ENCODE data around the gene PSMB9.
"Not testable (repeated sequence)": the region's sequence is repeated elsewhere in the genome, so short reads cannot be mapped to it uniquely, and the experiment has no call there.

PSMB9 gene

DNA sequence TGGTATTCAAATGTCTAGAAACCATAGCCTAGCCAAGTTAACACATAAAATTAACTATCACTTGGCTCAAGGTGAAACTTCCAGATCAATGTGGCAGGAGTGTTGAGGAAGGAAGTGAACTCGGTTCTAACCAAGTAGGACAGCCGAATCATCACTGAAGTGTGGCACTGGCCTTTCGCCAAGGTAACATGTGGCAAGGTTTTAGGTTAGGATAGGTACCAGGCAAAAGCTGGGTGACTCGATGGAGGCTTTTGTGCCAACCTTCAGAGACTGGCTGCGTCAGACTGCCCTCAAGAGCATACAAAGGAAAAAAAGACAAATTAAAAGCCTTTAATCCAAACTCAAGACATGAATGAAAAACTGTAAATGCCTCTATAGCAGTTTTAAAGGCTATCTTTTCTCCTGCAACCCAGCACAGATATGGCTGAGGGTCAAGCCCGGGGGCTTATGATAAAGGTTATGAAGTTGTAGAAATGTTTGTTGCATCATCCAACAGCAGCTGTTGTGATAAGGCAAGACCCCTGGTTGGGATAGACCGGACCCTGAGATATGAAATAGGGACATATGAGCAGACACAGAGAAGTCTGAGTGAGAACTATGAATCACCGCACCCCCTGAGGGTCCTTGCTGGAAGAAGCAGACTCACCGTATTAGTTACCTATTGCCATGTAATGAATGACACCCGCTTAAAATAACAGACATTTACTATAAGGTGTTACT lies 11.9 kb downstream of the PSMB9 start:
- DNase-seq, result no peak

DNA sequence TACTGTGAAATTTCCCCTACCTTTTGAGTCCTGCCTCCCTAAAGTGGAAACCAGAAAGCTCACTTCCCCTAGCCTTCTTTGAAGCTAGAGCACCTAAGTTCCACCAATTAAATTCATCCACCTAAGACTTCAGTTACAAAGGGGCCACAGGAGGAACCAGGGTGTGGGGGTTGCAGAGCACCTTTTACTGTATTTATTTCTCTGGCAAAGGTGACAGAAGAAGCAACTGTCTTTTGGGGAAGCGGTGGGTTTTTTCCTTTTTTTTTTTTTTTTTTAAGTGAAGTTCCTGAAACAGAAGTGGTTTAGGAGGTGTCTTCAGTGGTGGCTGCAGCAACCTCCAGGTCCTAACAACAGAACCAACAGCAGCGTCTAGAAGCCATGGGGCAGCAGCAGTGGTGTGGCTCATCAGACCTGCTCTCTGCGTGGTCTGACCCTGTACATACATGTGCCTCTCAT lies 13.1 kb downstream of the PSMB9 start:
- DNase-seq, result no peak

DNA sequence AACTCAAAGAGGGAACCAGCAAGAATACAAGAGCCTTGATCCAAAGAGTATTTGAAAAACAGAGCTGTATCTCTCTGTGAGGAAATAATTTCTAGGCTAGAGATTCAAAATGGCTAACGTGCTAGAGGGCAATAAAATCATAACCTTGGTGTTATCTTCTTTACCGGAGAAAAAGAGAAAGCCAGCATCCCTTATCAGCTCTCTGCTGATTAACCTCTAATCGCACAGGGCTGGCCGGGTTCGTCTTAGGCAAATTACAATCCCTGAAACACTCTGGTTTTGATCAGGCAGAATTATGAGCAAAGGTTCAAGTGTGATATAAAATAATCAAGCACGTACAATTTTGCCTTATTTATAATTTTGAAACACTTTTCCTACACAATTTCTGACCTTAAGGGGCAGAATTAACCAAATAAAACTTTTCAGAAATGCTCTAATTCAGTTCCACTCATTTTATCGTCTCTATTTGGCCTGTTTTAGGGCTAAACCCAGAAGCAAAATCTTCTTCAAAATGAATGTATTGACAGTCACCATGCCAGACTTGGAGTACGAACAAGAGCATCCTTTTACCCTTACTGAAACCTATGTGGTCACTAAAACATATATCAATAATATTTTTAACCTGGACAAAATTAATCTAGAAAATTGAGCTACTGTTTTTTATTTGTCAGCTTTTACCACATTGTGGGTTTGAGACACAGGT lies 13.7 kb downstream of the PSMB9 start:
- DNase-seq, result no peak

DNA sequence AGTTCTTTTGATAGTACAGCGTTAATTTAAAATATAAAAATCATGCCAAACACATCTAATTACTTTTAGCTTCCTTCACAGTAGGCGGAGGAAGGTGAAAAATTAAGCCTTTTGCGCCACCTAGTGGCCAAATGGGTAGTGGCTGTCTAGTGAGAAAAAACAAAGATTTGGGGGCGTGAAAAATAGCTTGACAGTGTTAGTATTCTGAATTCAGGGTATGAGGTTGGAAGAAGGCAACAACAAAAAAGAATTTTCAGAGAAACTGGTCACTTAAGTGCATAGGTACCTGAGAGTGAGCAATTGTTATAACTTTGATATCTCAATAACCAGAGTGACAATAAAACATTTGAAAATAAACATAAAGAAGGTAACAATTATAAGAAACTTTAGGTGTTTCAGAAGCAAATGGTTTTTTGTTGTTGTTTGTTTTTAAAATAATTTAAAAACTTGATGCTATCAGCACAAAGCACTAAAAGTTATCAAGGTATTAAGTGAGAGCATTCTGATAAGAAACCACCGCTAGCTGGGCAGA lies 14.3 kb downstream of the PSMB9 start:
- peak; percentile 82 for DNase-seq

DNA sequence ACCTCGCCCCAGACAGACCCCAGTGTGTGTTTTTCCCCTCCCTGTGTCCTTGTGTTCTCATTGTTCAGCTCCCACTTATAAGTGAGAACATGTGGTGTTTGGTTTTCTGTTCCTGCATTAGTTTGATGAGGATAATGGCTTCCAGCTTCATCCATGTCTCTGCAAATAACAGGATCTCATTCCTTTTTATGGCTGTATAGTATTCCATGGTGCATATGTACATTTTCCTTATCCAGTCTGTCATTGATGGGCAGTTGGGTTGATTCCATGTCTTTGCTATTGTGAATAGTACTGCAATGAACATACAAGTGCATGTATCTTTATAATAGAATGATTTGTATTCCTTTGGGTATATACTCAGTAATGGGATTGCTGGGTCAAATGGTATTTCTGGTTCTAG lies 20.0 kb downstream of the PSMB9 start:
- not testable (repeated sequence) for DNase-seq

DNA sequence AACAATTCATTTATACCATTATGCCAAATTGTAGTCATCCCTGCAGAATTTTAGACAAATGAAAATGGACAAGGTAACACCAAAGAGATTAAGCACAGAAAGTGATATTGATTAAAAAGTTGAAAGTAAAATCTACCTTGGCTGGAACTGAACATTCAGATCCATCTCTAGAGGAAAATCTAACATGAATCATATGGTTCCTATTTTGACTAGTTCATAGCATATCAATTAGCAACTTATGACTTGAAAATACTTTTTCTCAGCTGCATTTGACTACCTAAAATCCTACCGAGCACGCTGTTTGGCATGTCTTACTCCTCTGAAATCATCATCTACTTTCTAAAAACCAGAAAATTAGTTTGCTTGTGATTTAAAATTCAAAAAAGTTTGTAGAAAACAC lies 22.6 kb downstream of the PSMB9 start:
- DNase-seq, result no peak

DNA sequence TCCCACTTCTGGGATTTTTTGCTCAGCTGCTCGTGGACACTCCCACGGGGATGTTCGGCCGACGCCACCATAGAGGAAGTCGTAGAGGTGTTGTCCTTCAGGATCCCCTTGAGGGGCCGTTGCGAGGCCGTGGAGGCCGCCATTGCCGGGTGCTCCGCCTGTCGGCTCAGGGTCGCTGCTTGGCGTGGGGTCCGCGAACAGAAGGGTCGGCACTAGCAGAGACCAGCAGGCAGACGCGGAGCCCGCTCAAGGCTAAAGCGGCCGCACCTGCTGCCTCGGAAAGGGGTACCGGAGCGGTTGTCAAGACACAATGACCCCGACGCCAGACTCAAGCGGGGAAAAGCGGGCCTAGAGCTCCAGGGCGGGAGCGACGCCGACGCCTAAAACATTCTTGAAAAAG lies 25.7 kb downstream of the PSMB9 start:
- DNase-seq, result no peak

DNA sequence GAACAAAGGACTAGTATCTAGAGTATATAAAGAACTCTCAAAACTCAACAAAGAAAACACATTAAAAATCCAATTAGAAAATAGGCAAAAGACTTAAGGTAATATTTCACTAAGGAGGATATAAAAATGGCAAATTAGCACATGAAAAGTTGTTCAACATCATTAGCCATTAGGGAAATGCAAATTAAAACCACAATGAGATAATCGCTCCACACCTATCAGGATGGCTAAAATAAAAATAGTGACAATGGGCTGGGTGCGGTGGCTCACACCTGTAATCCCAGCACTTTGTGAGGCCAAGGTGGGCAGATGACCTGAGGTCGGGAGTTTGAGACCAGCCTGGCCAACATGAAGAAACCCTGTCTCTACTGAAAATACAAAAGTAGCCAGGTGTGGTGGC lies 27.0 kb downstream of the PSMB9 start:
- DNase-seq, result not testable (repeated sequence)

DNA sequence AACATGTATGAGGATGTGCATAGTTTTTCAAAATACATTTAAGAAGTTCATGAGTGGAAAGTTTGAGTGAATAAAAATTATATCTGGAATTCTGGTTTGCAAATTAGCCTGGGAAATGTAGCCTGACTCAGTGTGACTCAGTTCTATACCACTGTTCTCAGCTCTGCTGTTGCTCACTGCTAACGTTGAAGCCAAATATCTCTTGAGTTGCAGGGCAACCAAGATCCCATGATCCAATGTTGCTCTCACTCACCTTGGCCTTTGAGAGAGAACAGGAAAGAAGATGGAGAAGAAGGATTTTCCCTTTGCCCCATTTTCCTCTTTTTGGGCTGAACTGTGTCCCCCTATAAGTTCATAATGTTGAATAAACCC lies 28.9 kb downstream of the PSMB9 start:
- no peak for DNase-seq

DNA sequence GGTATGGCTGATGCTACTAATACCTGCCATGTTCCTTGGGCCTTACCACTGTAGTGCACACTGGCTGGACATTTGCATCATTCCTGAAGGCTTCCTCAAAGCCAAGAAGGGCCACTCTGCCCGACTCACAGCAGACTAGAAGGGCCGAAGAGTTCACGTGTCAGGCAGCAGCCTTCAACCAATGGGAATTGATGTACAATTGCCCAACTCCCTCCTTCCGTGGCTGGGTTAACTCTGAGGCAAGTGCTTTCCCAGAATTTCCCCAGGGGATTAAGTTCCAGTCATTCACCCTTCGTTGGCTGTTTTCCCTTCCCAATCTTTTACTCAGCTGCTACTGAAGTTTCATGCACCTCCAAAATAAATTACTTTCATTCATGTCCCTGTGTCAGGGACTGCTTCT lies 29.8 kb downstream of the PSMB9 start:
- no peak for DNase-seq

DNA sequence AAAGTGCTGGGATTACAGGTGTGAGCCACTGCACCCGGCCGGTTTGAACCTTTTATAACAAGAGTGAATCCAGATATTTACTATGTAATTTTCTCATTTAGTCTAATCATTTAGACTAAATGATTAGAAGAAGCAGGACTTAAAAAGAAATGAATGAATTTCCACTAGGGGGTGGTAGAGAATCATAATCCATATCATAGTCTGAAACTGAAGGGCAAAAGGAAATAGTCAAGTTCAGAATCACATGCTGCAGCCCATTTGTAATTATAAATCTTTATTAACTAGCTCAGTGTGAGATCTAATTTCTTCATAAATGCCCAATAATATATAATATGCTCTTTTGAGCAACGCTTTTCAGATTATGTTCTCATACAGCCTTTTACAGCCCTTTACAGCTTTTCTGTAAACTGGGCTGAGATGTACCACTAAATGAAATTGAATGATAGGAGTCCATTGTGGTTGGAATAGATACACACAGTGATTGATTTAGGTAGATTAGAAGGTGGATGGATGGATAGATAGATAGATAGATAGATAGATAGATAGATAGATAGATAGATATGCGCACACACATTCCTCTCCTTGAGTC lies 31.8 kb downstream of the PSMB9 start:
- no peak for DNase-seq

DNA sequence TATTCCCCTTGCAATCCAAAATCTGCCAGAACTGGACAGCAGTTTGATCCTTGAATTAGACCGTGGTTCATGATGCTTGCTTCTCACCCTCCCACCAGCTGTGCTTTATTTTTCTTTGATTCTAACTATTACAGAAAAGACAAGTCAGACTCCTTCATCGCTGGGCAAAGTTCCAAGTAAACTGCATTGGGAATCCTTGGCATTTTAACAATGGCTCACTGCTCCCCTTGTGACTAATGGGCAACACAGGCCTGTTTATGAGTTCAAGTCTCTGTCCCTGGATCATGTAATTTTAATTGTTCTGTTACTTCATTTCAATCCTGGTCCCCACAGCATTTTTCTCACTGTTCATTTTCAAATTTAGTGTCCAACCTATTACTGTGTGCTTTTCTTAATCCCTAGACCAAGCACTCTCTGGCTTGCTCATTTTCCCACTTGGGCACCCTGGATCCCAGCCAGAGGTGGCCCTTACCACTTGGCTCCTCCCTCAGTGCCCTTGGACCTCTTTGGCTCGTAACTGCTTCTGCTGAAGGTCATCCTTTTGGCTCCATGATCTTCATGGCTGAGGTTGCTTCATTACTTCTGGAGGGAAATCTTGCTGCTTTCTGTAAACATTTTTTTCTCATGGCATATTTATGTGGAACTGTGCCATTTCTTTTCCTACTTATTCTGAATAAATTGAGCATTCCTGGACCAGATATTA lies 32.8 kb downstream of the PSMB9 start:
- DNase-seq, result no peak

DNA sequence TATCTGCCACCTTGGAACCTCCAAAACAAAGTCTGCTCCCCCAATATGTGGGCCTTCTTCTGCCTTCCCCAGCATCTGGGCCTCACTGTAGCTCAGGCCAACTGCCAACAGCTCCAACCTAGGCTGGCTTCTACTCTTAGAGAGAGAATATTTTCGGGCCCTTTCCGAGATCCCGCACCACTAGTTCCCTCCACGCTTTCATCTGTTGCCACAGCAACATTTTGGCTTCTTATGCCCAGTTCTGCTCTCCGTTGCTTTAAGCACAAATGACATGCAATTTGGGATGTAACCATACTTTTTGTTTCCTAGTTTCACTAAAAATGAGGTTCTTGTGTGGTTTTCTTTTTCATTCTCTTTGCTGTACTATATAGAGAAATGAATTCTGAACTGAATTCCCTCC lies 33.6 kb downstream of the PSMB9 start:
- no peak for DNase-seq

DNA sequence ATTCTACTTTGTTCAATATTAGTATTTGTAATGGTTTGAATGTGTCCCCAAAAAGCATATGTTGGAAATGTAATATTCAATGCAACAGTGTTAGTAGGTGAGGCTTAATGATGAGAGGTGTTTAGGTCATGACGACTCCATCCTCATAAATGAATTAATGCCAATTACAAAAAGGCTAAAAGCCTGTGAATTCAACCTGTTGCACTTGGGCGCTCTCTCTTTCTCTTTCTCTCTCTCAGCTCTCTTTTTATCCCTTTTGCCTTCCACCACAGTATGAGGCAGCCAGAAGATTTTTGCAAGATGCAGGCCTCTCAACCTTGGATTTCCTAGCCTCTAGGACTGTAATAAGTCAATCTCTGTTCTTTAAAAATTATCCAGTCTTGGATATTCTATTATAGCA lies 34.6 kb downstream of the PSMB9 start:
- DNase-seq, result no peak

DNA sequence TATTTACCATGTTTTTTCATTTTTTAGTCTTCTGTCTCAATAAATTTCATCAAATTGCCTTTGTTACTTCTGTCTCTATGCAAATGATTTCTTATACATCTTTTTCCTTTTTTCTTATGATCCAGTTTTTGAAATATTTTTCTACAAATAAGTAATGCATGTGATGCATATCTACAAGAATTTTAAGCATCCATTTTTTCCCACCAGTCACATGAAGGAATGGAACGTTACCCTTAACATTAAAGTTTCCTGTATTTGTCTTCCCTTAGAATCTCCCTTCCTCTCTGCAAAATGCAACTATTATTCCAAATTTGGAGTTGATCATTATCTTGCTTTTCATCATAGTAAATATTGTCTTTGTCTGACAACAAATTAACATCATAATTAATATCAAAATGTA lies 35.5 kb downstream of the PSMB9 start:
- no peak for DNase-seq

DNA sequence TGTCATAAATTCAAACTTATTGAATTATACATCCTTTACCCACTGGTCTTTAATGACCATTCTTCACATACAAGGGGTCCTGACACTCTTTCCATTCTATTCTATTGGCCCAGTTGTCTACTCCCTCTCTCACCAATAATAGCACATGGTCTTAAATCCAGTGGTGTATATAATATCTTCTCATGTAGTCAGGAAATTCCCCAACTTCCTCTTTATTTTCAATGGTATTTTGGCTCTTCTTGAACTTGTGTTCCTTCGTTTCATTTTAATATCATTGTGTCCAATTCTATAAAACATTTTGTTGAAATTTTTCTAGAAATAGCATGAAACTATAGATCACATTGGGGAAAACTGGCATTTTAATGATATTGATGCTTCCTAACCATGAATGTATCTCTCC lies 36.8 kb downstream of the PSMB9 start:
- no peak for DNase-seq

DNA sequence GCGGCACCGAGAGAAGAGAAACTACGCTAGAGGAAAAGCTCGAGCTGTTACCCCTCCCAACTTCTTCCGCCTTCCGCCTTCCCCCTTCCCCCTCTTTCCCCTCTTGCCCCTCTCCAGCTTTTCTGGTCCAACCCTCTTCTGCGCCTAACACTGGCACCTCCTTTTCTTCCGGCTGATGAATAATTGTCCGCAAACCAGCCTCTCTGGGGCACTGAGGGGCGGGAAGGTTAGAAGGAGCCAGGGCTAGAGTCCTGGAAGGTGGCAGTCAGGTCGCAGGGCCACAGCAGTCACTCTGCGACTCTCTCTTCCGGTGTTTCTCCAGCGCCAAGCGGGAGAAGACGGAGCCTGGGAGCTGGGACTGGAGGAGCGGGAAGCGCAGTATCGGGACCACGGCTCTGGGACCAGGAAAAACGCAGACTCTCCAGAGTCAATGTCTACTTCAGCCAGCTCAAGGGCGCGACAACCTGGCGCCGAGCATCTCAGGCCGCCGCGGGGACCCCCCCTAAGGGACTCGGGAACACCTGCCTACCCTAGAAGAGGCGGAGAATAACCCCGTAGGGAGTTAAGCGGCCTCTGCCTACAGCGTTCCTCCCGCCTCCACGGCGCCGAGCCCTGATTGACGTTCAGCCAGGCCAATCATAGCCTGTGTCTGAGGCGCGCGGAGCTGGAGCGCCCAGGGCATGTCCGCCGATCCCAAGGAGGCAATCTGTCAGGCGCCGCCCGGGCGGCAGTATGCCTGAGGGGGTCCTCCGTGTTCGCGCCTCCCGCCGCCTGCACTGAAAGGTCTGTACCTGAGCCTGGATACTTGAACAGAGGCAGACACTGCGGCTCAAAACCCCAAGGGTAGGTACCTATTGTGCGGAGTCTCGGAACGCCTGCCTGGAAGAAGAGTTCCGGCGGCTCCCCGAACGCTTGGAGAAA lies 40.4 kb downstream of the PSMB9 start:
- DNase-seq, result peak; percentile 98

DNA sequence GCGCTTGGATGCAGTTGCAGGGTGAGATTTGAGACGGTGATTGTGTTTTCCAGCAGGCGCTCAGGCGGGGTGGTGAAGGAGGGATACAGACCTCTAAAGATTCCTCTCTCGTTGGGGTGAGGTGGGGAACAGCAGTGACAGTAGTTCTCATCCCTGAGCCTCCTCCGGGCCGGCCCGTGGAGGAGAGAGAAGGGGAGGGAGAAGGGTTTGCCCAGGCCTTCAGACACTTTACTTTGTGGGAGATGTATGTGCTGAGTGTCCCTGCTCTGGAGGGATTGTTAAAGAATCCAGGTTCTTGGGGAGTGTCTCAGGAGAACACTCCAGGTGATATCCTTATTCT lies 41.0 kb downstream of the PSMB9 start:
- DNase-seq, result no peak

DNA sequence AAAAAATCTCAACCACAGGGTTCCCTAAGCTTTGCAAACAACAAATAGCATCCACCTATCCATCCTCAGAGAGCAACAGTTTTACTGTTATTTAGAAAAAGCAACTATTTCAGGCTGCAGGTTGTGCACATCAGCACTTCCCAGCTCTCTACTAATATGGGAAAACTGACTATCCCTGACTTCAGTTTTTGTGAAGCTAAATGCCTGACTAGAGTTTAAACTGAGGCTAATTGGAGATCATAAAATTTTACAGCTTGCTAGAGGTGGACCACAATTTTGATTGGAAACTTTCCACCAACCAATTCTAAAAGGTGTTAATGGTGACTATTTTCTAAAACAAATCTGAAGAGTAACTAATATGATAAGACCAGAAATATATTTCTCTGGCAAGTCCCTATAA lies 50.0 kb downstream of the PSMB9 start:
- DNase-seq, result no peak

DNA sequence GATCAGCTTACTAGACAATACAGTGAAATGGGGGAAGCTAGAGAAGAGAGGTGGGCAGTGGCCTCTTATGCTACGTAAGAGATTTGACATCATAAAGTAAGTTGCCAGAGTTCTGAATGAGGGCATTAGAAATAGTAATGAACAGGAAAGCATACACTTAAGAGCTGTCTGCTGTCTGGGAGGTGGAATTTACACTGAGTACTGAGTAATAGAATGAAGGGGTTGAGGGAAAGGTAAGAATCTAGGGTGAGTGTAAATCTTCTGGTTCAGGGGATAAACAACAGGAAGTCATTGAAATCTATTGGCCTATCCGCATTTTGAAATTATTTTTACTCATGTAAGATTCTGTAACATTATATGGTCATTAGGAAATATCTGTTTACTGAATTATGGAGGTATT lies 51.1 kb downstream of the PSMB9 start:
- DNase-seq, result no peak

DNA sequence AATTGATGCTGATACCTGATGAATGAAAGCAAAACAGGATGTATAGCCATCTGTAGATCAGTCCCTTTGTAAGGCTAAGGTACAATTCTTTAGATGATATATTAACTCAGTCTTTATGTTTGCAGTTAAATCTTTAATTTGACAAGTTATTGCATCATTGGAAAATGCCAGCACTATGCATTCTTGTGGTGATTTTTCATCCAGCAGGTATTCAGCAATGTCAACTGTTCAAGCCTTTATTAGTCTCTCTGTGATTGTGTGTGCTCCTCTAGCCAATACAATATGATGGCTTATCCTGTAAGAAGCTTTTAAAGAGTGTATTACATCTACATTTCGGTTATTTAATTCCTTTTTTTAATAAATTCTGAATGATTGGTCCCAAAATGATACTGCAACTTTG lies 52.5 kb downstream of the PSMB9 start:
- no peak for DNase-seq

DNA sequence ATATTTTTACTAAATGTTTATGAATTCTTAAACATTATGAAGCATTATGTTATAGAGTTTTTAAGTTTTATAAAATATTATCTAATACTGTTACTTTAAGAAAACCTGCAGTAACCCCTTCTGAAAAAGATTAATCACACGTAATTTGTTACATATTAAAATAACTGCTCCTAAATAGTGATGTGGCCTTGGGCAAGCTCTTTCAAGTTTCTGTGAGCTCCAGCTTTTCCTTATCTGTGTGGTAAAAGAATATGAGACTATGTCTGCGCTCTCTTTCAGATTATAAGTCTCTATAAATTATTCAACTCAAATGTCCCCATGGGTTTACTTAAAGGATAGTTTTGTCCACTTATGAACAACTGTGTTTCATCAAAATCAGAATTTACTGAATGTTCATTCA lies 54.9 kb downstream of the PSMB9 start:
- DNase-seq, result no peak
